GM18499 (cell line): ENCODE results near the gene PRRG4.
"Not testable (repeated sequence)": the region's sequence is repeated elsewhere in the genome, so short reads cannot be mapped to it uniquely, and the experiment has no call there.

Experiments used
- ATAC-seq: cut with Tn5 transposase; IDR thresholded peaks from one replicate; pipeline ENCODE4 v1.9.1; 2021; ENCODE audit warnings: moderate number of reproducible peaks; ENCODE audit not compliant: insufficient read depth, unreplicated experiment

Gene PRRG4

GRCh38 chr11:32829680-32830412, at the start of gene PRRG4:
Gene PRRG4, plus strand, starts transcription at chr11:32829927. Its CDS starts 603 bp downstream, at chr11:32830530.
- ATAC-seq = peak; percentile 48

DNA sequence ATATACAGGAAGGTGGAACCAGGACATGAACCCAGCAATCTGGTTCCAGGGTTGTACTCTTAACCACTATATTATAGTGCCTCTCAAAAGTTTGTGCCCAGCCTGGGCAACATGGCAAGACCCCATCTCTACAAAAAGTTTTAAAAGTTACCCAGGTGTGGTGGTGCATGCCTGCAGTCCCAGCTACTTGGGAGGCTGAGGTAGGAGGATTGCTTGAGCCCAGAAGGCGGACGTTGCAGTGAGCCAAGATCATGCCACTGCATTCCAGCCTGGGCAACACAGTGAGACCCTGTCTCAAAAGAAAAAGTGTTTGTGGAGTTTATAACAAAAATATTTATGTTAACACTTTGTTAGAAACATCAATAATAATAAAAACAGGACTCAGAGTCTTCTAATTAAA, 48.9 kb upstream of the PRRG4 start:
- ATAC-seq = not testable (repeated sequence)

DNA sequence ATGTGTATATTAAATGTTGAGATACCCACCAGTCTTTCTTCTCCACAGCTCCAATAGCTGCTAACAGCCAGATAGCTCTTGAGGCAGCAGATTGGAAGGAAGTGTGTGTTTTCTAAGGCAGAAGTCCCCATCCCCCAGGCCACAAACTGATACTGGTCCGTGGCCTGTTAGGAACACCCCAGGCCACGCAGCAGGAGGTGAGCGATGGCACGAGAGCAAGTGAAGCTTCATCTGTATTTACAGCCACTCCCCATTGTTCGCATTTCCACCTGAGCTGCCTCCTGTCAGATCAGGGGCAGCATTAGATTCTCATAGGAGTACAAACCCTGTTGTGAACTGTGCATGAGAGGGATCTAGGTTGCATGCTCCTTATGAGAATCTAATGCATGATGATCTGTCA, 48.0 kb upstream of the PRRG4 start:
- ATAC-seq = no peak

DNA sequence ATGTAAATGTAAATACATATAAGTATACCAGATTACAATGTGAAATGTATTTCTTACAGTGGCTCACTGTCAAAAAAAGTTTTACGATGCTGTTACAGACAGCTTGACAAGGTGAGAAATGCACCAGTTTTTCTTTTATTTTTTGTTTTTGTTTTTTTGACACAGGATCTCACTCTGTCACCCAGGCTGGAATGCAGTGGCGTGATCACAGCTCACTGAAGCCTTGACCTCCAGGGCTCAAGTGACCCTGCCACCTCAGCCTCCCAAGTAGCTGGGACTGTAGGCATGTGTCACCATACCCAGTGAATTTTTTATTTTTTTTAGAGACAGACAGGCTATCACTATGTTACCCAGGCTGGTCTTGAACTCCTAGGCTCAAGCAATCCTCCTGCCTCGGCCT, 44.5 kb upstream of the PRRG4 start:
- ATAC-seq = no peak

GRCh38 chr11:32786811-32787210, 42.9 kb upstream of the PRRG4 start:
- no peak for ATAC-seq

GRCh38 chr11:32790916-32791315, 38.8 kb upstream of the PRRG4 start:
- ATAC-seq = no peak

DNA sequence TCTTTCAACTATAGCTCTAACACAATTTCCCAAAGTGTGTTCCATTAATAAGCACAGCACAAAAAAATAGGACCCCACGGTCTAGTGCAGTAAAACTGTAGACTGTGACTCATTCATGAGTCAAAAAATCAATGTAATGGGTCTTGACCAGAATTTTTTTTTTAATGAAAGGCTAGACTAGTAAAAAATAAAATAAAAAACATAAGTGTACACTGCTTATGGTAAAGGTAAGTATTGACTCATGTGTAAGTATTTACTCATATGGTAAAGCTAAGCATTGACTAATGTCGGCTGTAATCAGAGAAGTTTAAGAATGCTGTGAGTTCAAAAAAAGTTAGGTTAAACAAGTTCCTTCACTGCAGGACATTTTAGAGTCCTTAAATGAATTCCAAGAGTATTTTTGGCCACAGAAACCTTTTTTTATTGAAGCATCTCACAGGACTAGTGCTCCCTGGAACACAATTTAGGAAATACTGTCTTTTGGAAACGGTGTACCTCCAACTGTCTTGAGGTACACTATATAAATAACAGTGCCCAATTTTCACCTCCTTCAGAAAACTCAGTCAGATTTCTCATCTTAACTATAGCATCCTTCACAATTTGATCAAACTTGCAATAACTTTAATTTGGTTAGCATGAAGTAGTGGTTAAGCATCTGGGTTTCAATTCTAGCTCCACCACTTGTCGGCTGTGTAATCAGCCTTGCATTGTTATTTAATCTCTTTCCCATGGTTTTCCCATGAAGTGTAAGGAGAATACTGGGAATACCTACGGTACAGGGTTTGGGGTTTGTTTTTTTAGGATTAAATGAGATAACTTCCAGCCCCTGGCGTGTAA, 37.4 kb upstream of the PRRG4 start:
- no peak for ATAC-seq

- ATAC-seq = peak; percentile 50
Observed at GRCh38 chr11:32792948-32793475, 36.7 kb upstream of the PRRG4 start.

DNA sequence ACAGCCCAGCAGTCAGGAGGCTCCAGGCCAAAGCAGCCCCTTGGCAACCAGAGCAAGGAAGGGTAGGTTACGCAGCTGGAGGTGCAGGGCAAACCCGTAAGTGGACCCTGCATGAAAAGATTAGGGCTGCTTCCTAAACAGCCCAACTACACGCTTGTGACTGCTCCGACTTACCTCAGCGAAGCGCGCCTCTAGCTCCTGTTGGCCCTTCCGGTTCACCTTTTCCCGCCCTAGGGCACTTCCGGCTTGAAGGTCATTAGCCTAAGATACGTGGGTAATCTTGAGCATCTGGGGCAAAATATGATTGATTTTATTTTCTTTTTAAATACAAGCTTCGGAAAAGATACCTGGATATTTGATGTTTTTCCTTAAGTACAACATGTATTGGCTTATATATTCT, 35.3 kb upstream of the PRRG4 start, which contains the start of gene CCDC73:
TSS of gene CCDC73 (minus strand) at position 224 of the 400 bp plus-strand sequence. CDS start 34,419 bp downstream, outside the sequence.
- ATAC-seq = no peak

DNA sequence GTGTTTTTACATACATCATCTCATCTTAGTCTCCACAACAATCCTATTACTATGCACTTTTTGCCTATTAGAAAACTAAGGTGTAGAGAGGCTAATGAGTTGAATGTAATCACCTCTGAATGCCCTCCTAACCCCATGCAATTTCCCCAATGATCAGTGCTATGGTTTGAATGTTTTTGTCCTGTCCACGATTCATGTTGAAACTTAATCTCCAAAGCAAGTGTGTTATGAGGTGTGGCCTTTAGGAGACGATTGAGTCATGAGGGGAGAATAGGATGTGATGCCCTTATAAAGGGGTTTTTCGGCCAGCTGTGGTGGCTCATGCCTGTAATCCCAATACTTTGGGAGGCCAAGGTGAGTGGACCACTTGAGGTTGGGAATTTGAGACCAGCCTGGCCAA, 33.3 kb upstream of the PRRG4 start:
- ATAC-seq = no peak

GRCh38 chr11:32809313-32809712, 20.4 kb upstream of the PRRG4 start:
- ATAC-seq = peak; percentile 92

GRCh38 chr11:32817181-32817851, 12.4 kb upstream of the PRRG4 start:
- no peak for ATAC-seq

GRCh38 chr11:32817852-32818183, 11.9 kb upstream of the PRRG4 start:
- ATAC-seq = no peak

GRCh38 chr11:32819187-32819586, 10.5 kb upstream of the PRRG4 start:
- ATAC-seq = no peak

GRCh38 chr11:32820497-32820896, 9.2 kb upstream of the PRRG4 start:
- no peak for ATAC-seq

DNA sequence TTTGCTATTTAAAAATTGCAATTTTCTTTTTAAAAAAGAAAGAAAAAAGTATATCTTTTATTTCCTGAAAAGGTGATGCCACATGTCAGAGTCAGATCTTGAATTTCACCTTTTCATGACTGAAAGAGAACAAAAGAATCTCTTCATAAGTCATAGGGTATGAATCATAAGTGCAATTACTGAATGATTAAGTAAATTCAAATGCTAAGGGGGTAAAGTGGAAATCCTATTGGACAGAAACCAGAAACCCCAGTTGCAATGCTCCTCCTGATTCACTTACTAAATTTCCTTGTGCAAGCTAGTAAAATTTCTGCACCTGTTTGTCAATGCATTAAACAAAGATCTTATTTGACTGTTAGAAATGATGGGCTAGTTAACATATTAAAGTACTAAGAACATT, 8.2 kb upstream of the PRRG4 start:
- no peak for ATAC-seq

DNA sequence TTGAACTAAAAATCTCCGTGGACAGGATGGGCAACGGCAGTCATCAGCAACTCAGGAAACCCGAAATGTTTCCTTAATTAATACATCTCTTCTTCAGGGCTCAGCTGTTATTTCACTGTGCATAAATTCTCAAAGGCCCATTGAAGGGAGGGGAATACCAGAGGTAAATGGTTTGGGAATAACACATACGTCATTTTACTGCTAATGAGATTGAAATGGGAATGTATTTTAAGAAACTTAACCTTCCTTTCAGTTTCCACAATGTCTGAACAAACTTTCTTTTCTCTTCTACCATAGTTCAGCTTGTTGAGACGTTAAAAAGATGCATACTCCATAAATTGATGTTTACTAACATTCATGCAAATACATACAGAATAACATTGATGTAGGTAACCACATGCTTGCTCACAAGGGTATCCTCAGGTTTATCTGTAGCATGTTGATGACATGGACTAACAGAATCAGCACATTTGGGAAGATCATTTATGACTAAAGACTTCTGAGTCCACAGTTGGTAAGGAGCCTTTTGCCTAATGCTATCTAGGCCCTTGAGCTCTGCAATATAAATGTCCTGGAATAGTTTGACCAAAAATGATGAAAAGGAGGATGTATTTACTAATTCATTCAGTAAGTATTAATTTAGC, 7.7 kb upstream of the PRRG4 start:
- ATAC-seq = no peak

DNA sequence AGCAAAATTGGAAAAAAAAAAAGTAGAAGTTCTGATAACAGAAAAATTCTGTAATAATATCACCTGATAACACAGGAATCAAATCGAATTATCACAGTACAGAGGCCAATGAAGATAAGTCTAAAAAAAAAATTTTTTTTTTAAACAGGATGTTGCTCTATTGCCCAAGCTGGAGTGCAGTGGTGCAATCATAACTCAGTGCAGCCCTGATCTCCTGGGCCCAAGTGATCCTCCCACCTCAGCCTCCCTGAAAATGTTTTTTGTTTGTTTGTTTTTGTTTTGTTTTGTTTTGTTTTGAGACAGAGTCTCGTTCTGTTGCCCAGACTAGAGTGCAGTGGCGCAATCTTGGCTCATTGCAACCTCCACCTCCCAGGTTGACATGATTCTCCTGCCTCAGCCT, 6.1 kb upstream of the PRRG4 start:
- ATAC-seq = not testable (repeated sequence)

DNA sequence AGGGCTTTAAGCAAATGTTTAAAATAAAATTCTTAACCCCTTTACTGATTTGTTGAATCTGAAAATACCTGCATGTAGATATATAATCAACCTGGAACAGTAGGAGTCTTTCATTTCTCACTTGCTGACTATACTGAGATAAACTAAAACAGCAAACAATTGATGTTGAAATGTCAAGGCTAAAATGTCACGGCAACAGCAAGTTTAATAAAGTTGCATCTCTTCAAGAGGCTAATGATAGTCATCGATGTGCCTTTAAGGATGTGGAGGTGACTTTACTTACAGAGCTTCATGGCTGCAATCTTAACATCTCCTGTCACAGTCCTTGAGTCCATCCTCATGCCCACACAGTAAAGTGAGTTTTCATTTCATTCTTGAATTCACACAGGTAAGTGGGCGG, 3.6 kb upstream of the PRRG4 start:
- no peak for ATAC-seq

DNA sequence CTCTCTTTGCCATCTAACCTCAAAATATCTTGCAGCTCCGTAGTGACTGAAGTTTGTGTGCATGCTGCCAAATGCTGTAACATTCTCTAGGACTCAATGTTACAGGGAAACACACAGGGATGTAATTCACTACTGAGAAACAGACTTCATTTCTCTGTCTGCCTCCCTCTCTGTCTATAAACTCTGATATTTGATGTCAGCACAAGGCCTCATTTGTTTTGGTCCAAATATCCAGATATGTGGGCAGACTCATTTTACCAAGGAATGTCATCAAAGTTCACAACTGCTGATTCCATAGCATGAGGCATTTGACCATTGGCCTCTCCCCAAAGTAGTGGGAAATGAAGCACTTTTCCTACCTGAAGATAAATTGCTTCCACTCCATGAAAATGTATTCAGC, 2.5 kb upstream of the PRRG4 start:
- ATAC-seq = no peak
